Right cardiac atrium (tissue), 5 donors: ENCODE data around the gene PPM1H. TPM values are rescaled to one million over a fixed set of nuclear protein-coding genes. Genes with fewer than 3 reads are reported as not detected.

ENCODE experiments used
- ATAC-seq, 2 donors: fragments of 200-7000 bp; cut with Tn5 transposase; one replicate each; pipeline versions ENCODE4 v1.8.0 to v1.9.1; 2020; ENCODE audit warnings: moderate library complexity in 2 of 2, mild to moderate bottlenecking in 1 of 2
- DNase-seq, 3 donors: peaks; one replicate each; pipeline ENCODE4 v3.0.0-alpha.2; 2020
- H3K27ac ChIP-seq: one replicate; pipeline ENCODE4 v1.5.1; 2013; ENCODE audit warnings: mild to moderate bottlenecking, low read length, control low read depth, moderate library complexity
- H3K27me3 ChIP-seq: one replicate; pipeline ENCODE4 v1.6.1; 2013; ENCODE audit not compliant: control insufficient read depth, insufficient read depth
- H3K4me1 ChIP-seq: one replicate; pipeline ENCODE4 v1.6.1; 2013; ENCODE audit warnings: low read length; ENCODE audit not compliant: control insufficient read depth, insufficient read depth
- H3K4me3 ChIP-seq: one replicate; pipeline ENCODE4 v1.5.1; 2013; ENCODE audit warnings: low read length, control low read depth
- H3K9me3 ChIP-seq: one replicate; pipeline ENCODE4 v1.6.1; 2013; ENCODE audit warnings: low read length; ENCODE audit not compliant: control insufficient read depth
- WGBS: extraction: QIAGEN DNeasy Blood & Tissue Kit; methylation state at CpG from one replicate; pipeline ENCODE4 v1.1.7; 2013; 5-methylcytosine and 5-hydroxymethylcytosine counted together
- intact Hi-C, 4 donors: fragments of 100-400 bp; cut with DNase I; formaldehyde crosslinking; loops; one replicate each; pipeline versions ENCODE4 v1.11.0 to v1.14.0; 2022 to 2023
- polyA plus RNA-seq: library from polyadenylated mRNA; stranded (reverse); fragments of 200-250 nt; gene quantifications from one replicate; pipeline ENCODE4 v1.2.3, GENCODE V29; 2013
- total RNA-seq, 4 donors: library from RNA; stranded (reverse); fragmentation: NEBNext Ultra II Directional; extraction: Animal tissue kit (Norgen Biotek cat#: 25700); gene quantifications; one replicate each; pipeline ENCODE4 v1.2.1, GENCODE V29; 2021
- donor health status: healthy with polysubstance abuse.
- donor health status: DM: no; HTN: yes; CAD: no.
- donor health status: DM: no; HTN: no; CAD: no.
- donor health status: DM: no; HTN: yes; CAD: no; lungs with severe emphysema.
- donor health status: DM: yes; HTN: yes; CAD: no.

PPM1H gene
- total and polyA plus RNA-seq, 5 donors = 1.0 to 4.4 (median 3.5) TPM

DNA sequence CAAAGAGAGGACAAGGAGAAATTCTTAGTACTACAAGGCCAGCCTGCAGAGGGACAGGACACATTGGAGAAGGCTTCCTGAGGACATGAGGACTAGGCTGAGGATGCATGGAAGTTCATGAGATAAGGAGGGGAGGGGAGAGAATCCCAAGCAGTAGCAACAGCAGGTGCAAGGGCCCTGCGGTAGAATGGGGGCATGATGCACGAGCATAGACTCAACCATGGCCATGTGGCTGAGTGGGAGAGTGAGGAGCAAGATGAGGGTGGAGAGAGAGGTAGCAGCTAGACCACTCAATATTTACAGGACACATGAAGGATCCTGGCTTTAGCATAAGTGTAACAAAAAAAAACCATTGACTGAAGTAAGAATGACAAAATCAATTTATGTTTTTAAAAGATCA, 128.1 kb downstream of the PPM1H start:
- no peak for ATAC-seq
- Histone ChIP-seq H3K4me1 (no peaks in the 10 kb centered on the region), H3K4me3 (no peak overlapping the region), H3K27me3 (no peaks in the 10 kb centered on the region), H3K27ac (no peak overlapping the region), H3K9me3 (no peaks in the 10 kb centered on the region)
- WGBS = 97% methylated on average over 2 of the region's 2 CpGs
- no peak for DNase-seq
- intact Hi-C loops = loop anchor here in 1 of 4 donors (10.0 kb wide), 1 partner anchor 372 kb away; no protein-coding TSS in a partner anchor

DNA sequence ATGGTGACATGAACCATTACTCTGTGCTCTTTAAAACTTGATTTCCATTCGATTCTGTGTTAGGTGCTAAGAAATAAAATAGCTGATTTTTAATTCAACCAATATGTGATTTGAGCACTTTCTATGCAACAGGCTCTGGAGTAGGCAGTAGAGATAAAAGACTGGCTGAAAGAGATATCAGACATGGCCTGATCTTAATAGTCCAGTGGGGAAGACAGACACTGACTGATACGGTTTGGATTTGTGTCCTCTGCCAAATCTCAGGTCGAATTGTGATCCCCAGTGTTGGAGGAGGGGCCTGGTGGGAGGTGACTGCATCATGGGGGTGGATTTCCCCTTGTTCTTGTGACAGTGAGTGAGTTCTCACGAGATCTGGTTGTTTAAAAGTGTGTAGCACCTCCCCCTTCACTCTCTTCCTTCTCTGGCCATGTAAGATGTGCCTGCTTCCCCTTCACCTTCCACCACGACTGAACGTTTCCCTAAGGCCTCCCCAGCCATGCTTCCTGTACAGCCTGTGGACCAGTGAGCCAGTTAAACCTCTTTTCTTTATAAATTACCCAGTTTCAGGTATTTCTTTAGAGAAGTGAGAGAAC, 128.6 kb downstream of the PPM1H start:
- Histone ChIP-seq H3K27ac (no peak overlapping the region), H3K4me1 (no peaks in the 10 kb centered on the region), H3K27me3 (no peaks in the 10 kb centered on the region), H3K4me3 (no peak overlapping the region), H3K9me3 (no peaks in the 10 kb centered on the region)
- ATAC-seq (no peak), DNase-seq (no peak)
- intact Hi-C loops = loop anchor here in 1 of 4 donors (10.0 kb wide), 1 partner anchor 372 kb away; no protein-coding TSS in a partner anchor
- 61% methylated on average over 6 of the region's 6 CpGs for WGBS

GRCh38 chr12:62805517-62805916, 129.4 kb downstream of the PPM1H start:
- intact Hi-C loops = loop anchor here in 1 of 4 donors (10.0 kb wide), 1 partner anchor 371 kb away; no protein-coding TSS in a partner anchor
- Histone ChIP-seq H3K27me3 (no peaks in the 10 kb centered on the region), H3K4me1 (no peaks in the 10 kb centered on the region), H3K4me3 (no peak overlapping the region), H3K9me3 (no peaks in the 10 kb centered on the region), H3K27ac (no peak overlapping the region)
- DNase-seq (no peak), ATAC-seq (no peak)
- 79% methylated on average over 3 of the region's 3 CpGs for WGBS

GRCh38 chr12:62803756-62804155, 131.2 kb downstream of the PPM1H start:
- no peak for ATAC-seq
- Histone ChIP-seq H3K4me3 (no peak overlapping the region), H3K4me1 (no peaks in the 10 kb centered on the region), H3K27me3 (no peaks in the 10 kb centered on the region), H3K9me3 (no peaks in the 10 kb centered on the region), H3K27ac (no peak overlapping the region)
- DNase-seq = no peak
- WGBS = 83% methylated on average over 2 of the region's 2 CpGs
- intact Hi-C loops = loop anchor here in 1 of 4 donors (10.0 kb wide), 1 partner anchor 369 kb away; no protein-coding TSS in a partner anchor

DNA sequence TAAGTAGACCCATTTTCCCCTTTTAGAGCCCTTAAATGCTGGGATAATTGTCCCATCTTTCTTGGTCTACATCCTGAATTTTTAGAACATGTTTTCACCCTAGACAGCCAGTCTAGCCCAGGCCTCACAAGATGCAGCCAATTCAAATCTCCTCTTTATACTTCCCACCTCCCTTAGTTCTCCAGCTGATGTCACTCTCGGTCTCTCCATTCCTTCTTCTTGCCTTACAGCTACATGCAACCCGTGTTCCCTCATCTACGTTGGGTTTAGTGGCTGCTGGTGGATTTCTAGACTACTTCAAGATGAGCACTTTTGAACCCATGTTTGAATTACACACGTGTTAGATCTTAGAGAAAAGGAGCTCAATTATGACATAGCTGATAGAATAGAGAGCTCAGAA, 132.0 kb downstream of the PPM1H start:
- 64% methylated on average over 4 of the region's 4 CpGs for WGBS
- Histone ChIP-seq H3K4me1 (no peaks in the 10 kb centered on the region), H3K27ac (no peak overlapping the region), H3K4me3 (no peak overlapping the region), H3K27me3 (no peaks in the 10 kb centered on the region), H3K9me3 (no peaks in the 10 kb centered on the region)
- intact Hi-C loops = loop anchor here in 1 of 4 donors (10.0 kb wide), 1 partner anchor 368 kb away; no protein-coding TSS in a partner anchor
- no peak for ATAC-seq
- no peak for DNase-seq

DNA sequence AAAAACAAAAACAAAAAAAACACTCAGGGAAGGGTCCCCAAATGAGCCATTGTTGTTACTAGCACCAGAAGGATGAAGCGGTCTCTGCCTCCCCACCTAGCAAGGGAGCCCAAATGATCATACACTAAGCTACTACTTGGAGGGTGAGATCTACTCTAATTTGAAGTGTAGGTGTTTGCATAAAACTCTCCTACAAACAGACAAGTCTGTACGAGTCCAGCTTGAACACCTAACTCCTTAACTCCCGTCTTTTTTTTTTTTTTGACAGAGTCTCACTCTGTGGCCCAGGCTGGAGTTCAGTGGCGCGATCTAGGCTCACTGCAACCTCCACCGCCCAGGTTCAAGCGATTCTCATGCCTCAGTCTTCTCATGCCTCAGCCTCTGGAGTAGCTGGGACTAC, 132.6 kb downstream of the PPM1H start:
- Histone ChIP-seq H3K27ac (no peak overlapping the region), H3K27me3 (no peaks in the 10 kb centered on the region), H3K9me3 (no peaks in the 10 kb centered on the region), H3K4me3 (no peak overlapping the region), H3K4me1 (no peaks in the 10 kb centered on the region)
- DNase-seq (no peak), ATAC-seq (no peak)
- intact Hi-C loops = loop anchor here in 1 of 4 donors (10.0 kb wide), 1 partner anchor 368 kb away; no protein-coding TSS in a partner anchor
- 94% methylated on average over 7 of the region's 7 CpGs for WGBS

- WGBS = 90% methylated on average over 28 of the region's 28 CpGs
- intact Hi-C loops = loop anchor here in 1 of 4 donors (10.0 kb wide), 1 partner anchor 367 kb away; no protein-coding TSS in a partner anchor
Observed at GRCh38 chr12:62801796-62802195, 133.2 kb downstream of the PPM1H start.

DNA sequence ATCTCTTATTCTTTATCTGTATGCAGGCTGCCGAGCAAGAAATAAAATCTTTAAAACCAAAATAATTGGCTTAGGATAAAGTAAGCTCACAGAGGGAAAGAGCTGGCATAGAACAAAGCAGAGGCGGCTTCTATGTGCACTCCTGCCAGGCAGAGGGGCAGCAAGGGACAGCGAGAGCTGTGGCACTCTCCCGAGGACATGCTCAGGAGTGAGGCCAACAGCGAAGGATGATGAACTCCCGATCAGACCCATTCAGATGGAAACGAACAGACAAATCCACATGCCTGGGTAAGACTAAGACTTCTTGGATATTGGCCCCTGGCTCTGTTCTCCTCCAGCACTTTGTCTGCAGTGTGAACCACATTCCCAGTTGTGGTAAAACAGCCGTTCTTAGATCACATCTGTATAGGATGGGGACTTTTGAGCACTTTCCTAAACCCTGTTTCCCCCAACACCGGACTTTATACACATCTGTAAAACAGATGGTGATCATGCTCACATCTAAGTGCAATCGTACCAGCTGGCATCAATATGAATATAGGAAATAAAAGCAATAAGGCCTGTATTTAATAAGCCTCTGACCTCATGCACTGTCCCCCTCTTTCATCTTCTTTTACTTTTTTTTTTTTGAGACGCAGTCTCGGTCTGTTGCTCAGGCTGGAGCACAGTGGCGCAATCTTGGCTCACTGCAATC, 134.1 kb downstream of the PPM1H start:
- no peak overlapping the region for H3K4me3 ChIP-seq
- no peaks in the 10 kb centered on the region for H3K9me3 ChIP-seq
- no peak overlapping the region for H3K27ac ChIP-seq
- WGBS = 88% methylated on average over 13 of the region's 13 CpGs
- intact Hi-C loops = loop anchor here in 1 of 4 donors (10.0 kb wide), 1 partner anchor 366 kb away; no protein-coding TSS in a partner anchor
- ATAC-seq (no peak), DNase-seq (no peak)
- H3K27me3 ChIP-seq = no peaks in the 10 kb centered on the region
- H3K4me1 ChIP-seq = no peaks in the 10 kb centered on the region

More at GRCh38 chr12:62801796-62802195, 133.2 kb downstream of the PPM1H start:
- DNase-seq = peak in 2 of 3 donors; percentile 45 to 53
- peak; percentile 12 to 25 for ATAC-seq
- Histone ChIP-seq H3K4me1 (no peaks in the 10 kb centered on the region), H3K4me3 (no peak overlapping the region), H3K27ac (no peak overlapping the region), H3K9me3 (no peaks in the 10 kb centered on the region), H3K27me3 (no peaks in the 10 kb centered on the region)

GRCh38 chr12:62799766-62800406, 135.1 kb downstream of the PPM1H start:
- no peaks in the 10 kb centered on the region for H3K4me1 ChIP-seq
- intact Hi-C loops = loop anchor here (2.0 to 10.0 kb wide), 5 partner anchors 198 to 365 kb away; no protein-coding TSS in a partner anchor
- 81% methylated on average over 9 of the region's 9 CpGs for WGBS
- no peaks in the 10 kb centered on the region for H3K27me3 ChIP-seq
- DNase-seq = no peak
- no peak overlapping the region for H3K4me3 ChIP-seq
- ATAC-seq = no peak
- H3K9me3 ChIP-seq = no peaks in the 10 kb centered on the region
- H3K27ac ChIP-seq = no peak overlapping the region

- intact Hi-C loops = loop anchor here (2.0 to 5.0 kb wide), 4 partner anchors 197 to 362 kb away; no protein-coding TSS in a partner anchor
- DNase-seq (peak in 1 of 3 donors; percentile 28), ATAC-seq (peak; percentile 78 to 85)
- Histone ChIP-seq H3K9me3 (no peaks in the 10 kb centered on the region), H3K4me3 (no peak overlapping the region), H3K27me3 (no peaks in the 10 kb centered on the region), H3K4me1 (no peaks in the 10 kb centered on the region), H3K27ac (no peak overlapping the region)
- 27% methylated on average over 2 of the region's 2 CpGs for WGBS
Observed at GRCh38 chr12:62799126-62799736, 135.7 kb downstream of the PPM1H start.
